K562 (cell line): ENCODE data around the gene NDUFB7. TPM values are rescaled to one million over a fixed set of nuclear protein-coding genes. Genes with fewer than 3 reads are reported as not detected.

ENCODE experiments used
- MCM5 ChIP-seq: fragments of 450-650 bp; IDR thresholded peaks from 2 replicates; pipeline ENCODE4 v1.6.1; 2016; ENCODE audit warnings: low read depth
- PCBP1 ChIP-seq: fragments of 200-400 bp; formaldehyde crosslinking; IDR thresholded peaks from 2 replicates; pipeline ENCODE4 v1.6.1; 2018; ENCODE audit warnings: mild to moderate bottlenecking, low read depth, low read length; ENCODE audit not compliant: poor library complexity, severe bottlenecking
- ZFP36 ChIP-seq: fragments of 150-350 bp; IDR thresholded peaks from 2 replicates; pipeline ENCODE4 v1.6.1; 2018; ENCODE audit warnings: low read length, low read depth; ENCODE audit not compliant: partially characterized antibody
- polyA plus RNA-seq, 8 experiments: library from polyadenylated mRNA; depleted of rRNA in 4 of 8; stranded (reverse) in 5 of 8; unstranded in 3 of 8; fragments of >200 nt; fragmentation: Nextera tagmentation in 2 of 8; fragmentation: Illumina TruSeq in 1 of 8; extraction: Ambion mirVana in 2 of 8; extraction: Trizol in 1 of 8; gene quantifications; 2 replicates each; pipeline versions ENCODE4 v1.2.1 to v1.2.3, GENCODE V29; 2011 to 2014; ENCODE audit warnings: inconsistent platforms in 1 of 8, missing spikeins in 1 of 8
- total RNA-seq, 7 experiments: library from RNA; depleted of rRNA in 6 of 7; stranded (reverse); fragments of >200 nt in 6 of 7; fragmentation: Illumina TruSeq in 2 of 7; extraction: Trizol in 2 of 7; gene quantifications; 2 replicates each; pipeline versions ENCODE4 v1.2.1 to v1.2.3, GENCODE V29; 2011 to 2021; ENCODE audit warnings: low replicate concordance in 1 of 7
- TF ChIP-seq, protein P1 (sequence below): fragments of 250-450 bp; sonication (Bioruptor Pico); IDR thresholded peaks from 2 replicates; pipeline ENCODE4 v1.4.0; 2020
- TF ChIP-seq, protein P2 (sequence below): fragments of 200-400 bp; formaldehyde crosslinking; IDR thresholded peaks from 2 replicates; pipeline ENCODE4 v1.6.1; 2017; ENCODE audit warnings: mild to moderate bottlenecking, low read depth, low read length, moderate library complexity
- TF ChIP-seq, protein P3 (sequence below), 3 experiments: fragments of 200-800 bp in 1 of 3; sonication (Bioruptor generic) in 1 of 3; sonication (generic) in 1 of 3; formaldehyde crosslinking in 1 of 3; IDR thresholded peaks; 2 replicates each; pipeline versions ENCODE4 v1.6.1 to v1.8.0; 2016 to 2022; ENCODE audit warnings: mild to moderate bottlenecking in 2 of 3, missing compliant biosample characterization in 2 of 3, missing genetic modification characterization in 2 of 3, missing genetic modification reagents in 1 of 3
- TF ChIP-seq, protein P4 (sequence below): fragments of 450-650 bp; IDR thresholded peaks from 2 replicates; pipeline ENCODE4 v1.6.1; 2016; ENCODE audit warnings: borderline replicate concordance
- TF ChIP-seq, protein P5 (sequence below): sonication (generic); formaldehyde crosslinking; IDR thresholded peaks from 2 replicates; pipeline ENCODE4 v1.8.1; 2023; ENCODE audit warnings: mild to moderate bottlenecking, missing genetic modification reagents
- TF ChIP-seq, protein P6 (sequence below): fragments of 250-450 bp; sonication (Bioruptor Pico); IDR thresholded peaks from 2 replicates; pipeline ENCODE4 v1.5.0; 2021

NDUFB7 gene
- total and polyA plus RNA-seq, 9 of the 15 experiments (the other 6 are each of a cell fraction or from before 2014, with no cell fraction given): 14.9 to 842 (median 137) TPM

DNA sequence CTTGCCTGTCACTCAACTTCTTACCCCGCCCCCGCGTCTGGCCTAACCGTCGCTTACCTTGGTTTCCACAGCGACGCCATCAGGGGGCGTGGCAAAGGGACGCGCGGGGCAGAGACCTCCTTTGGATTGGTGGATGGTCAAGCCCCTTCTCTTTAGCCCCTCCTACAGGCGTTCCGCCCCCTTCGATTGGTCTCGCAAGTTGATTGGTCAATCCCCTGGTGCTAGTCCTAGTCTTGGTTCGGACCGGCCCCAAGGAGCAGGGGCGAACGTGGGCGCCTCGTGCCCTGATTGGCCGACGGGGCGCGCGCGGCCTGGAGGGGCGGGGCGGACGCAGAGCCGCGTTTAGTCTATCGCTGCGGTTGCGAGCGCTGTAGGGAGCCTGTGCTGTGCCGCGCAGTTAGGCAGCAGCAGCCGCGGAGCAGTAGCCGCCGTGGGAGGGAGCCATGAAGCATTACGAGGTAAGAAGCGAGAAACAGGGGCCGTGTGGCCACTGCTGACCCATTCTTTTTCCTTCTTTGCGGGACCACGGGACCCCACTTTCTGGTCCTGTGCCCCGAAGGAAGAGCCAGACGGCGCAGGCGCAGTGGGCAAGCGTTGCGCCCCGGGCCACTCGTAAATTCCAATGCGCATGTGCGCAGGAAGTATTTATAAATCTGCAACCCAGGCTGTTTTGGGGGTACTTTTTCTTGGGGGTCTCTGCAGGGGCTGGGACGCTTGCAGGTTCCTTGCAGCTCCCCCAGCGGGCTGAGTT is 42.4 kb downstream of the NDUFB7 start, which contains the start of gene TECR (continued):
- TF ChIP-seq, protein P1, sequence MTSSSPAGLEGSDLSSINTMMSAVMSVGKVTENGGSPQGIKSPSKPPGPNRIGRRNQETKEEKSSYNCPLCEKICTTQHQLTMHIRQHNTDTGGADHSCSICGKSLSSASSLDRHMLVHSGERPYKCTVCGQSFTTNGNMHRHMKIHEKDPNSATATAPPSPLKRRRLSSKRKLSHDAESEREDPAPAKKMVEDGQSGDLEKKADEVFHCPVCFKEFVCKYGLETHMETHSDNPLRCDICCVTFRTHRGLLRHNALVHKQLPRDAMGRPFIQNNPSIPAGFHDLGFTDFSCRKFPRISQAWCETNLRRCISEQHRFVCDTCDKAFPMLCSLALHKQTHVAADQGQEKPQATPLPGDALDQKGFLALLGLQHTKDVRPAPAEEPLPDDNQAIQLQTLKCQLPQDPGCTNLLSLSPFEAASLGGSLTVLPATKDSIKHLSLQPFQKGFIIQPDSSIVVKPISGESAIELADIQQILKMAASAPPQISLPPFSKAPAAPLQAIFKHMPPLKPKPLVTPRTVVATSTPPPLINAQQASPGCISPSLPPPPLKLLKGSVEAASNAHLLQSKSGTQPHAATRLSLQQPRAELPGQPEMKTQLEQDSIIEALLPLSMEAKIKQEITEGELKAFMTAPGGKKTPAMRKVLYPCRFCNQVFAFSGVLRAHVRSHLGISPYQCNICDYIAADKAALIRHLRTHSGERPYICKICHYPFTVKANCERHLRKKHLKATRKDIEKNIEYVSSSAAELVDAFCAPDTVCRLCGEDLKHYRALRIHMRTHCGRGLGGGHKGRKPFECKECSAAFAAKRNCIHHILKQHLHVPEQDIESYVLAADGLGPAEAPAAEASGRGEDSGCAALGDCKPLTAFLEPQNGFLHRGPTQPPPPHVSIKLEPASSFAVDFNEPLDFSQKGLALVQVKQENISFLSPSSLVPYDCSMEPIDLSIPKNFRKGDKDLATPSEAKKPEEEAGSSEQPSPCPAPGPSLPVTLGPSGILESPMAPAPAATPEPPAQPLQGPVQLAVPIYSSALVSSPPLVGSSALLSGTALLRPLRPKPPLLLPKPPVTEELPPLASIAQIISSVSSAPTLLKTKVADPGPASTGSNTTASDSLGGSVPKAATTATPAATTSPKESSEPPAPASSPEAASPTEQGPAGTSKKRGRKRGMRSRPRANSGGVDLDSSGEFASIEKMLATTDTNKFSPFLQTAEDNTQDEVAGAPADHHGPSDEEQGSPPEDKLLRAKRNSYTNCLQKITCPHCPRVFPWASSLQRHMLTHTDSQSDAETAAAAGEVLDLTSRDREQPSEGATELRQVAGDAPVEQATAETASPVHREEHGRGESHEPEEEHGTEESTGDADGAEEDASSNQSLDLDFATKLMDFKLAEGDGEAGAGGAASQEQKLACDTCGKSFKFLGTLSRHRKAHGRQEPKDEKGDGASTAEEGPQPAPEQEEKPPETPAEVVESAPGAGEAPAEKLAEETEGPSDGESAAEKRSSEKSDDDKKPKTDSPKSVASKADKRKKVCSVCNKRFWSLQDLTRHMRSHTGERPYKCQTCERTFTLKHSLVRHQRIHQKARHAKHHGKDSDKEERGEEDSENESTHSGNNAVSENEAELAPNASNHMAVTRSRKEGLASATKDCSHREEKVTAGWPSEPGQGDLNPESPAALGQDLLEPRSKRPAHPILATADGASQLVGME (CRISPR knock-in tag): 0 out of 2 replicates have a peak, but pooled peaks have one; percentile 18
- TF ChIP-seq PCBP1 (no peak), ZFP36 (no peak), MCM5 (no peak)
- TF ChIP-seq, protein P2, sequence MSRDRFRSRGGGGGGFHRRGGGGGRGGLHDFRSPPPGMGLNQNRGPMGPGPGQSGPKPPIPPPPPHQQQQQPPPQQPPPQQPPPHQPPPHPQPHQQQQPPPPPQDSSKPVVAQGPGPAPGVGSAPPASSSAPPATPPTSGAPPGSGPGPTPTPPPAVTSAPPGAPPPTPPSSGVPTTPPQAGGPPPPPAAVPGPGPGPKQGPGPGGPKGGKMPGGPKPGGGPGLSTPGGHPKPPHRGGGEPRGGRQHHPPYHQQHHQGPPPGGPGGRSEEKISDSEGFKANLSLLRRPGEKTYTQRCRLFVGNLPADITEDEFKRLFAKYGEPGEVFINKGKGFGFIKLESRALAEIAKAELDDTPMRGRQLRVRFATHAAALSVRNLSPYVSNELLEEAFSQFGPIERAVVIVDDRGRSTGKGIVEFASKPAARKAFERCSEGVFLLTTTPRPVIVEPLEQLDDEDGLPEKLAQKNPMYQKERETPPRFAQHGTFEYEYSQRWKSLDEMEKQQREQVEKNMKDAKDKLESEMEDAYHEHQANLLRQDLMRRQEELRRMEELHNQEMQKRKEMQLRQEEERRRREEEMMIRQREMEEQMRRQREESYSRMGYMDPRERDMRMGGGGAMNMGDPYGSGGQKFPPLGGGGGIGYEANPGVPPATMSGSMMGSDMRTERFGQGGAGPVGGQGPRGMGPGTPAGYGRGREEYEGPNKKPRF: no peak
- TF ChIP-seq, protein P3, sequence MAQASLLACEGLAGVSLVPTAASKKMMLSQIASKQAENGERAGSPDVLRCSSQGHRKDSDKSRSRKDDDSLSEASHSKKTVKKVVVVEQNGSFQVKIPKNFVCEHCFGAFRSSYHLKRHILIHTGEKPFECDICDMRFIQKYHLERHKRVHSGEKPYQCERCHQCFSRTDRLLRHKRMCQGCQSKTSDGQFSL (CRISPR knock-in tag; IDR thresholded peaks at IDR 0.05): no peak
- TF ChIP-seq, protein P3 (tag; IDR thresholded peaks at IDR 0.05): no peak
- TF ChIP-seq, protein P4, sequence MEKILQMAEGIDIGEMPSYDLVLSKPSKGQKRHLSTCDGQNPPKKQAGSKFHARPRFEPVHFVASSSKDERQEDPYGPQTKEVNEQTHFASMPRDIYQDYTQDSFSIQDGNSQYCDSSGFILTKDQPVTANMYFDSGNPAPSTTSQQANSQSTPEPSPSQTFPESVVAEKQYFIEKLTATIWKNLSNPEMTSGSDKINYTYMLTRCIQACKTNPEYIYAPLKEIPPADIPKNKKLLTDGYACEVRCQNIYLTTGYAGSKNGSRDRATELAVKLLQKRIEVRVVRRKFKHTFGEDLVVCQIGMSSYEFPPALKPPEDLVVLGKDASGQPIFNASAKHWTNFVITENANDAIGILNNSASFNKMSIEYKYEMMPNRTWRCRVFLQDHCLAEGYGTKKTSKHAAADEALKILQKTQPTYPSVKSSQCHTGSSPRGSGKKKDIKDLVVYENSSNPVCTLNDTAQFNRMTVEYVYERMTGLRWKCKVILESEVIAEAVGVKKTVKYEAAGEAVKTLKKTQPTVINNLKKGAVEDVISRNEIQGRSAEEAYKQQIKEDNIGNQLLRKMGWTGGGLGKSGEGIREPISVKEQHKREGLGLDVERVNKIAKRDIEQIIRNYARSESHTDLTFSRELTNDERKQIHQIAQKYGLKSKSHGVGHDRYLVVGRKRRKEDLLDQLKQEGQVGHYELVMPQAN: no peak
- TF ChIP-seq, protein P5, sequence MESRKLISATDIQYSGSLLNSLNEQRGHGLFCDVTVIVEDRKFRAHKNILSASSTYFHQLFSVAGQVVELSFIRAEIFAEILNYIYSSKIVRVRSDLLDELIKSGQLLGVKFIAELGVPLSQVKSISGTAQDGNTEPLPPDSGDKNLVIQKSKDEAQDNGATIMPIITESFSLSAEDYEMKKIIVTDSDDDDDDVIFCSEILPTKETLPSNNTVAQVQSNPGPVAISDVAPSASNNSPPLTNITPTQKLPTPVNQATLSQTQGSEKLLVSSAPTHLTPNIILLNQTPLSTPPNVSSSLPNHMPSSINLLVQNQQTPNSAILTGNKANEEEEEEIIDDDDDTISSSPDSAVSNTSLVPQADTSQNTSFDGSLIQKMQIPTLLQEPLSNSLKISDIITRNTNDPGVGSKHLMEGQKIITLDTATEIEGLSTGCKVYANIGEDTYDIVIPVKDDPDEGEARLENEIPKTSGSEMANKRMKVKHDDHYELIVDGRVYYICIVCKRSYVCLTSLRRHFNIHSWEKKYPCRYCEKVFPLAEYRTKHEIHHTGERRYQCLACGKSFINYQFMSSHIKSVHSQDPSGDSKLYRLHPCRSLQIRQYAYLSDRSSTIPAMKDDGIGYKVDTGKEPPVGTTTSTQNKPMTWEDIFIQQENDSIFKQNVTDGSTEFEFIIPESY (CRISPR knock-in tag): no peak
- TF ChIP-seq, protein P6, sequence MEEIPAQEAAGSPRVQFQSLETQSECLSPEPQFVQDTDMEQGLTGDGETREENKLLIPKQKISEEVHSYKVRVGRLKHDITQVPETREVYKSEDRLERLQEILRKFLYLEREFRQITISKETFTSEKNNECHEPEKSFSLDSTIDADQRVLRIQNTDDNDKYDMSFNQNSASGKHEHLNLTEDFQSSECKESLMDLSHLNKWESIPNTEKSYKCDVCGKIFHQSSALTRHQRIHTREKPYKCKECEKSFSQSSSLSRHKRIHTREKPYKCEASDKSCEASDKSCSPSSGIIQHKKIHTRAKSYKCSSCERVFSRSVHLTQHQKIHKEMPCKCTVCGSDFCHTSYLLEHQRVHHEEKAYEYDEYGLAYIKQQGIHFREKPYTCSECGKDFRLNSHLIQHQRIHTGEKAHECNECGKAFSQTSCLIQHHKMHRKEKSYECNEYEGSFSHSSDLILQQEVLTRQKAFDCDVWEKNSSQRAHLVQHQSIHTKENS (CRISPR knock-in tag): no peak
